DOHH2 (cell line): ENCODE measurements around the gene VTN.

Experiments used
- CTCF ChIP-seq: fragments of 200-600 bp; sonication (generic); IDR thresholded peaks from one replicate; pipeline ENCODE4 v1.5.1; 2014; ENCODE audit warnings: antibody characterized with exemption, mild to moderate bottlenecking, low read depth, low read length; ENCODE audit not compliant: poor library complexity, severe bottlenecking
- EZH2phosphoT487 ChIP-seq: fragments of 200-600 bp; sonication (generic); IDR thresholded peaks from 2 replicates; pipeline ENCODE4 v1.6.1; 2017; ENCODE audit warnings: borderline replicate concordance, mild to moderate bottlenecking, antibody characterized with exemption, low read length, moderate library complexity, mixed read lengths

GRCh38 chr17:28386391-28386790 is 16.3 kb upstream of the VTN start:
- TF ChIP-seq CTCF: no peak
- TF ChIP-seq EZH2phosphoT487: no peak
